ENCODE data around the gene COL20A1.

DNA sequence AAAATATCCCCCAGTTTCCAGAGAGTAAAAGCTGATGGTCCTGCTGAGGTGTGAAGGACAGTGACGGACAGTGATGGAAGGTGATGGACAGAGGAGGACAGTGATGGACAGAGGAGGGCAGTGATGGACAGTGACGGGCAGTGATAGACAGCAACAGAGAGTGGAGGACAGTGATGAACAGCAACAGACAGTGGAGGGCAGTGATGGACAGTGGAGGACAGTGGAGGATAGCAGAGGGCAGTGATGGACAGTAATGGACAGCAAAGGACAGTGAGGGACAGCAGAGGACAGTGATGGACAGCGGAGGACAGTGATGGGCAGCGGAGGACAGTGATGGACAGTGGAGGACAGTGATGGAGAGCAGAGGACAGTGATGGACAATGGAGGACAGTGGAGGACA is 36.0 kb upstream of the COL20A1 start:
- TF ChIP-seq, protein P1, sequence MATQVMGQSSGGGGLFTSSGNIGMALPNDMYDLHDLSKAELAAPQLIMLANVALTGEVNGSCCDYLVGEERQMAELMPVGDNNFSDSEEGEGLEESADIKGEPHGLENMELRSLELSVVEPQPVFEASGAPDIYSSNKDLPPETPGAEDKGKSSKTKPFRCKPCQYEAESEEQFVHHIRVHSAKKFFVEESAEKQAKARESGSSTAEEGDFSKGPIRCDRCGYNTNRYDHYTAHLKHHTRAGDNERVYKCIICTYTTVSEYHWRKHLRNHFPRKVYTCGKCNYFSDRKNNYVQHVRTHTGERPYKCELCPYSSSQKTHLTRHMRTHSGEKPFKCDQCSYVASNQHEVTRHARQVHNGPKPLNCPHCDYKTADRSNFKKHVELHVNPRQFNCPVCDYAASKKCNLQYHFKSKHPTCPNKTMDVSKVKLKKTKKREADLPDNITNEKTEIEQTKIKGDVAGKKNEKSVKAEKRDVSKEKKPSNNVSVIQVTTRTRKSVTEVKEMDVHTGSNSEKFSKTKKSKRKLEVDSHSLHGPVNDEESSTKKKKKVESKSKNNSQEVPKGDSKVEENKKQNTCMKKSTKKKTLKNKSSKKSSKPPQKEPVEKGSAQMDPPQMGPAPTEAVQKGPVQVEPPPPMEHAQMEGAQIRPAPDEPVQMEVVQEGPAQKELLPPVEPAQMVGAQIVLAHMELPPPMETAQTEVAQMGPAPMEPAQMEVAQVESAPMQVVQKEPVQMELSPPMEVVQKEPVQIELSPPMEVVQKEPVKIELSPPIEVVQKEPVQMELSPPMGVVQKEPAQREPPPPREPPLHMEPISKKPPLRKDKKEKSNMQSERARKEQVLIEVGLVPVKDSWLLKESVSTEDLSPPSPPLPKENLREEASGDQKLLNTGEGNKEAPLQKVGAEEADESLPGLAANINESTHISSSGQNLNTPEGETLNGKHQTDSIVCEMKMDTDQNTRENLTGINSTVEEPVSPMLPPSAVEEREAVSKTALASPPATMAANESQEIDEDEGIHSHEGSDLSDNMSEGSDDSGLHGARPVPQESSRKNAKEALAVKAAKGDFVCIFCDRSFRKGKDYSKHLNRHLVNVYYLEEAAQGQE (IDR thresholded peaks at IDR 0.05; ENCODE audit: insufficient read depth in 1 of 2, low read depth in 2 of 2, low read length in 2 of 2): no peak
- no peak for TF ChIP-seq POLR2AphosphoS5 (IDR thresholded peaks at IDR 0.05; ENCODE audit: low read depth, low read length)

Data from PFSK-1 (cell line).